HS-27A (cell line): ENCODE measurements around the gene NUSAP1.
"Not testable (repeated sequence)": the region's sequence is repeated elsewhere in the genome, so short reads cannot be mapped to it uniquely, and the experiment has no call there.

Experiments used
- DNase-seq: peaks from one replicate; pipeline ENCODE4 v3.0.0-alpha.2; 2012; ENCODE audit warnings: low read depth, missing footprints

NUSAP1 gene, protein sequence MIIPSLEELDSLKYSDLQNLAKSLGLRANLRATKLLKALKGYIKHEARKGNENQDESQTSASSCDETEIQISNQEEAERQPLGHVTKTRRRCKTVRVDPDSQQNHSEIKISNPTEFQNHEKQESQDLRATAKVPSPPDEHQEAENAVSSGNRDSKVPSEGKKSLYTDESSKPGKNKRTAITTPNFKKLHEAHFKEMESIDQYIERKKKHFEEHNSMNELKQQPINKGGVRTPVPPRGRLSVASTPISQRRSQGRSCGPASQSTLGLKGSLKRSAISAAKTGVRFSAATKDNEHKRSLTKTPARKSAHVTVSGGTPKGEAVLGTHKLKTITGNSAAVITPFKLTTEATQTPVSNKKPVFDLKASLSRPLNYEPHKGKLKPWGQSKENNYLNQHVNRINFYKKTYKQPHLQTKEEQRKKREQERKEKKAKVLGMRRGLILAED

DNA sequence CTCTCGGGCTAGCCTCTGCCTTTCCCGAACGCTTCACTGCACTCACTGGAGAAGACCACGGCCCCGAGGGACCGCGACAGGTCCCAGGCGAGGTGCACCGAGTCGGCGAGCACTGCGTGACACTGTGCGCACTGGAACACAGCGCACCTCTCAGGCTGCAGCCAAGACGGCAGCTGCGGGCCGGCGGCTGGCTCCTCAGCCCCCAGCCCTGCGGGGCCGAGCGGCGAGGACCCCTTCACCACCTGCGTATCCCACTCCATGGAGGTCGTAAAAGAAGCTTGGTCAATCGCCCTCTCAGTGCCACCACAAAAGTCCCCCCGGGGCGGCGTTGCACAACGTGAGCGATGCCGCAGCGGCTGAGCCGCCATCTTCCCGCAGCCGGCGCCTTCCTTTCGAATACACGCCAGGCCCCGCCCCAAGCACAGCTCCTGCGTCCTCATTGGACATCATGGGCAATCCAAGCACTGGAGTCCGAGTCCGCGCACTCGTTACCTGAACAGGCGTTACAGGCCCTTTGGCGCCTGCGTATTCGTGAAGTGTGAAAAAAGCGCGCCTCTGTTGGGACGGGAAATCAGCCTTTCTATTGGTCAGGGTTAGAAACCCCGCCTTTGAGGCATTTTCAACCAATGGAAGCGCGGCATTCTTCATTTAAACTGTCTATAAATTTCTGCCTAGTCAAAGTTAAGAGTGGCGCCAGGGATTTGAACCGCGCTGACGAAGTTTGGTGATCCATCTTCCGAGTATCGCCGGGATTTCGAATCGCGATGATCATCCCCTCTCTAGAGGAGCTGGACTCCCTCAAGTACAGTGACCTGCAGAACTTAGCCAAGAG is at the start of gene NUSAP1, which contains the start of gene OIP5:
Gene NUSAP1, plus strand, starts transcription at position 688 of the 832 bp plus-strand sequence. Its CDS starts 77 bp downstream, at position 765.
Gene OIP5, minus strand, starts transcription at position 398 of the 832 bp plus-strand sequence. Its CDS starts 30 bp downstream, at position 368.
- DNase-seq, result peak; percentile 99

DNA sequence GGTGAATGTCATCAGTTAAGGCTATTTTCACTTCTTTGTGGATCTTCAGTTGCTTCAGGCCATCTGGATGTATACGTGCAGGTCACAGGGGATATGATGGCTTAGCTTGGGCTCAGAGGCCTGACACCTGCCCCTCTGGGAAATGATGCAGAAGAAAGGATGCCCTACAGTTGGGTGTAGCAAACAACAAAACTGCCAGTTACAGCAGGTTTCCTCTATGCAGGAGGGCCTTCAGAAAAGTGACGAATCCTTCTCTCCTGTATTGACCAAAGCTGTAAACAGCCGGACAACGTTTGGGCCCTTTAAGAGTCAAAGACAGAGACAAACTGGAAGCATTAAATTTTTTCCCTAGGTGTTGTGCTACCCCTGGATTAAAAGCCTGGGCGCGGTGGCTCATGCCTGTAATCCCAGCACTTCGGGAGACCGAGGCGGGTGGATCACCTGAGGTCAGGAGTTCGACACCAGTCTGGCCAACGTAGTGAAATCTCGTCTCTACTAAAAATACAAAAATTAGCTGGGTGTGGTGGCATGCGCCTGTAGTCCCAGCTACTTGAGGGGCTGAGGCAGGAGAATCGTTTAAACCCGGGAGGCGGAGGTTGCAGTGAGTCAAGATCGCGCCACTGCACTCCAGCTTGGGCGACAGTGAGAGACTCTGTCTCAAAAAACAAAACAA is 49.6 kb upstream of the NUSAP1 start:
- not testable (repeated sequence) for DNase-seq

DNA sequence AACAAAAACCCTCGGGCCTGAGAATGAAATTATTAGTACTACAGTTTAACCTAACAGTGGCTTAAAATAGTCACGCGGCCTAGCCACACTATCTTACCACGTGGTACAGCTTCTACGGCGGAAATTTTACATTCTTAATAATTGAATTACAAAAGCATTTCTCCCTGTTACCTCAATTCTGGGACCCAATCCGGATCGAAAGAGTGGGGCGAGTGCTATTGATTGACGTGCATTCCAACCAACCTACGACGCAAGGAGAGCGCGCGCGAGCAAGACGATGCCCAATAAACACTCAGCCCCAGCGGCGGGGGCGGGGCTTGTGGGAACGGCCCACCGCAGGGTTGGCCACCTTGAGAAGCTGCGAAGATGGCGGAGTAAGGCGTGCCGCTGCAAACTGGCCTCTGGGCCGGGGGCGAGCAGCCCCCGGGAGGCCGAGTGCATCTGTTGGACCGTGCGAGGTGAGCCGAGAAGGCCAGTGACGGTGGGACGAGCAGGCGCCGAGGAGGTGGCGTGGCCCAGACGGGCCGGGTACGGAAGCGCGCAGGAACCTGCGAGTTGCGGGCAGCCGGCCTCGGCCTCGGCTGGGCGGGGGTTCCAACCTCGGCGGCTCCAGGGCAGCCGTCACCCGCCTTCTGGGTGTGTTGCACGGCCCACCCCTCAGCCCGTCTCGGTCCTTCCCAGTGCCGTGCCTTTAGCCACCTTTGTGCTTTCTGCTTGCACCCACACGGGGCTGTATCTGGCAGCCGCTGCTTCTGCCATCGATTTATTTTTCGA is 48.8 kb upstream of the NUSAP1 start:
- DNase-seq, result peak; percentile 97

DNA sequence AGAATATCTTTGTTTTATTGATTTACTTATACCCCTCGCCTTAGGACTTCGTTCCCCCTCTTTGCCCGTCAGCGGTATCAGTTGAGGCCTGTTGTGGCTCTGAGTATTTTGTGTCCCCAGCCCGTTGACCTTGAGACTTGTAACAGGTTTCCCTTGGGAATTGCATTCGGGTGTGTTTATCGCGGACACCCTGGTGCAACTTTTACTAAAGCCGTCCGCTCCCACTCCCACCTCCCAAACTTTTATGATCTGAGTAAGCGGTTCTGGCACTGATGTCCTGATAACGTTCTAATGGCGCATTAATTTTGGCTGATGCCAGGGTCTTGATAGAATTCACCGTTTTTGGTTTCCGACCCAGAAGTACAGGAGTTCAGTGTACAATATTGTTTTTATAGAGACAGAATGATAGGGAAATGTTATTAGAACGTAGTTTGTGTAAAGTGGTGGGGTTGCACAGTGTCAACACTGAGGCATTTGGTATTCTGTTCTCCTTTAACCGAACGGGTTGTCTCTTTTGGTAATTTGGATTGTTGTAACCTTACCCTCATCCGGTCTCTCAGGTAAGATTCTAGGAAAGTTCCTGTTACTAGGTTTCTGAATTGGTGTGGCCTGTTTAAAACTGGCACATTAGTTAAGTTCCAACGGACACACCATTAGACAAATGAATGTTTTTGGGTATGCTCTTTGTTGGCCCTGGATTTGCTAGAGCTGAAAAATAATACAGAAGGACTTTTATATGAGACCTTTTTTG is 48.1 kb upstream of the NUSAP1 start:
- DNase-seq, result no peak

DNA sequence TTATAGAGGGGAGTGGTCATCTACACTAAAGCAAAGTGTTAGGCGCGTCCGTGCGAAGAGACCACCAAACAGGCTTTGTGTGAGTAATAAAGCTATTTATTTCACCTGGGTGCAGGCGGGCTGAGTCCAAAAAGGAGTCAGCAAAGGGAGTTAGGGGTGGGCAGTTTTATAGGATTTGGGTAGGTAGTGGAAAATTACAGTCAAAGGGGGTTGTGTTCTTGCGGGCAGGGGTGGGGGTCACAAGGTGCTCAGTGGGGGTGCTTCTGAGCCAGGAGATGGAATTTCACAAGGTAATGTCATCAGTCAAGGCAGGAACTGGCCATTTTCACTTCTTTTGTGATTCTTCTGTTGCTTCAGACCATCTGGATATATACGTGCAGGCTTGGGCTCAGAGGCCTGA is 47.4 kb upstream of the NUSAP1 start:
- no peak for DNase-seq

DNA sequence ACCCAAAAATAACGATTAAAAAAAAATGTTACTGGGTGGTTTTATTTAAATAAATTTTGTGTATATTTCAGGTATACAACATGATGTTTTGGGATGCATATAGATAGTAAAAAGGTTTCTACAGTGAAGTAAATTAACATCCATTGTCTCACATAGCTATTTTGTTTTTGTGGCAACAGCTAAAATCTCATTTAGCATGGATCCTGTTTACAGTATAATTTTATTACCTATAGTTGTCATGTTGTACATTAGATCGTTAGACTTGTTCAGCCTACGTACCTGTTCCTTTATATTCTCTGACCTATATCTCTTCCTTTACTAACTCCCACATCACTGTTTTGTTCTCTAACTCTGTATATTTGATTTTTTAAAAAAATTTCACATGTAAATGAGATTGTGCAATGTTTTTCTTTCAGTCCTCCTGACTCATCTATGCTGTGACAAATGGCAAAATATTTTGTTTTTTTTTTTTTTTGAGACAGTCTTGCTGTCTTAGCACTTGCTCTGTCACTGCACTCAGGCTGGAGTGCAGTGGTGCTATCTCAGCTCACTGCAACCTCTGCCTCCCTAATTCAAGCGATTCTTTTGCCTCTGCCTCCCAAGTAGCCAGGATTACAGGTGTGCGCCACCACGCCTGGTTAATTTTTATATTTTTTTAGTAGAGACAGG is 45.9 kb upstream of the NUSAP1 start:
- no peak for DNase-seq

DNA sequence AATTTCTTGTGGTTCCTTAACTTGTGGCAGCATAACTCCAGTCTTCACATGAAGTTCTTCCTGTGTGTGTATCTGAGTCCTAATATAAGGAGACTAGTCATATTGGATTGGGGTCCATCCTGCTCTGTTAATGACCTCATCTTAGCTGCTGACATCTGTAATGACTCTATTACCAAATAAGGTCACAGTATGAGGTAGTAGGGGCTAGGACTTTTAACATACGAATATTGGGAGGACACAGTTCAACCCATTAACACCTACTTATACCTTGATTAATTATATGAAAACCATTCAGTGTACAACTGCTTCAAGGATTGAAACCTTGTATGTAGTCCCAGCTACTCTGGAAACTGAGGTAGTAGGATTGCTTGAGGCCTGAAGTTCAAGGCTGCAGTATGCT is 44.2 kb upstream of the NUSAP1 start:
- DNase-seq, result no peak

DNA sequence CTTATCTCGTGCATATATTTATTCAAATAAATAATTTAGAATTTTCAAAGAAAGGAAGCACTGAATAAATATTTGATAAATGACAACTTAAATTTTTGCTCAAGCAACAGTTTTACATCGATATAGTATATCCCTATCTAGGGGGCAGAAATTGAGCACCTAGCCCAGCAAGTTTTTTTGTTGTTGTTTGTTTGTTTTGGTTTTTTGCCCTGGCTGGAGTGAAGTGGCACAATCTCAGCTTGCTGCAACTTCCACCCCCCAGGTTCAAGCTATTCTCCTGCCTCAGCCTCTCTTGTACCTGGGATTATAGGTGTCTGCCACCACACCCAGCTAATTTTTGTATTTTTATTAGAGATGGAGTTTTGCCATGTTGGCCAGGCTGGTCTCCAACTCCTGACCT is 42.7 kb upstream of the NUSAP1 start:
- no peak for DNase-seq

DNA sequence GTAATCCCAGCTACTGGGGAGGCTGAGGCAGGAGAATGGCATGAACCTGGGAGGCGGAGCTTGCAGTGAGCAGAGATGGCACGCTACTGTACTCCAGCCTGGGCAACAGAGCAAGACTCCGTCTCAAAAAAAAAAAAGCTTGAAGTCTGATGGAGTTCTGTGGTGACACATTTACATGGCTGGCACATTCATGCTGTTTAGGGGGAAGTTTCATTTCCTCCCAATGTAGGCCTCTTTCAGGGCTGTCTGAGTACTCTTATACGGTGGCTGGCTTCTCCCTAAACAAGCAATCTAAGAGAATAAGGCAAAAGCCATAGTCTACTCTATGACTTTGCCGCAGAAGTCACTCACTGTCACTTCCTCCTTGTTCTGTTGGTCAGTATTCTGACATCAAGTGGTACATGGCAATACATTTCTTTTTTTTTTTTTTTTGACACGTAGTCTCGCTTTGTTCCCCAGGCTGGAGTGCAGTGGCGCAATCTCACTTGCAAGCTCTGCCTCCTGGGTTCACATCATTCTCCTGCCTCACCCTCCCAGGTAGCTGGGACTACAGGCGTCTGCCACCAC is 41.5 kb upstream of the NUSAP1 start:
- DNase-seq, result no peak

DNA sequence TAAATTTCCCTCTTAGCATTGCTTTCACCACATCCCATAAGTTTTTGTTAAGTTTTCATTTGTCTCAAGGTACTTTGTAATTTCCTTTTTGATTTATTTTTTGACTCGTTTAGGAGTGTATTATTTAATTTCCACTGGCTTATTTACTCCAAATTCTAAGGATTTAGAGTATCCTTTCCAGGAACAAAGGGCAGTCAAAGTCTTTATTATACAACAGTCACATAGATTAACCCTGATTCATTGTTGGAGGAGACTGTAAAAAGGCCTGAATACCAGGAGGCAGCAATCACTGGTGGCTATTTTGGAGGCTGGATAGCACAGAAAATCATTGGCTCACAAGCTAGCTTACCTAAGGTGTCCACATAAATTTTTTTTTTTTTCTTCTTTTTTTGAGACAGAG is 40.2 kb upstream of the NUSAP1 start:
- DNase-seq, result no peak

DNA sequence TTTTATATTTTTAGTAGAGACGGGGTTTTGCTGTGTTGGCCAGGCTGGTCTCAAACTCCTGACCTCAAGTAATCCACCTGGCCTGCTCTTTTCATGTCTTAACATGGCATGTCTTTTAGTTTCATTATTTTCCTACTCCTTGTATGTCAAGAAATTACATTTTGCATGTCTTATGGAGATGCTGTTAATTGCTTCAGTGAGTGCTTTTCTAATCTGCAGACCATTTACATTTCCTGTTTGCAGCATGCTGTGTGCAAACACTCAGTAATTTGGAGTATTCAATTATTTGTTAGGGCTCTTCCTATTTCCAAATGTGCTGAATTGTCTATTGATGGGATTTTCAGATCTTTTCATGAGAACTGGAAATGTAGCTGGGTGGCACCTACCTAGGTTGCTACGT is 31.5 kb upstream of the NUSAP1 start:
- DNase-seq, result not testable (repeated sequence)

DNA sequence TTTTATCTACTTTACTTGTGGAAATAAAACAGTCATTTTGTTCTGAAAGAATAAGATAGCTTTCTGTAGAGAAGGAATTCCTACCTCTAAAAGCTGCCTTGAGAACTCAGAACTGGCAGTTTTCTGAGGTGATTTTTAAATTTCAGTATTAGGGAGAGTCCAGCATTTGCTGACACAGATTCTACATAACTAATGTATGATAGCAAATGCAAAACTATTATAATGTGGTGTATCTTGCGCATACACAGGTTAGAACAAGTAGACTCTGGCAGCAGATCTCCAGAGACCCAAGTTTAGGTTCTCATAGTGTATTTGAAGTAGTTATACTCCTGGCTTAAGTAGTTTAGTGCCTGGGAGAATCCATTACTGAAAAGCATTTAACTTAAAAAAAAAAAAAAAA is 31.1 kb upstream of the NUSAP1 start:
- no peak for DNase-seq

DNA sequence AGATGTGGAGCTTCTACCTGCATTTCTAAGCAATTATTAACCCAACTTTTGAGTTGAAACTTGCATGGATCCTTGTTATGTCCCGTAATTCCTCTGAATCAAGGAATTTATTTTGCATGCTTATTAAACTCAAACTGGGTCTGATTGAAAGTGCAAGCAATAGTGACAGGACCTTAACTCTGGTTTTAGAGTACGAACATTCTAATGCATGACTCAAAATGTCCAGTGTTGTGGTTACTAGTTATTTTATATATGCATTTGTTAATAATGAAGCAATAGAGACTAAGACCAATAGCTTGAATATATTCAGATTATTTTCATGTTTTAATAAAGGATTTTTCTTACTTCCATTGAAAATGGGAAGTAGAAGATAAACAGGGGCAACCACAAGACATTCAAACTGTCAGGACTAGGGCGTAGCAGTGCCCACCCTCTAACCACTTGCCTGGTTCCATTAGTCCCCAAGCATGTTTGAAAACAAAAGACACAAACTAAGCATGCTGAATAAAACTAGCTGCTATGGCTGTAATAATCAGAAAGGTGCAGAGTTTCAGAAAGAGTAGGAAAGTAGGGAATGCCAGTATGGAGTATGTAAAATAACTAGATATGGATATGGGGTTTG is 28.4 kb upstream of the NUSAP1 start:
- no peak for DNase-seq

GRCh38 chr15:41307679-41308078 is 25.0 kb upstream of the NUSAP1 start:
- DNase-seq, result no peak

DNA sequence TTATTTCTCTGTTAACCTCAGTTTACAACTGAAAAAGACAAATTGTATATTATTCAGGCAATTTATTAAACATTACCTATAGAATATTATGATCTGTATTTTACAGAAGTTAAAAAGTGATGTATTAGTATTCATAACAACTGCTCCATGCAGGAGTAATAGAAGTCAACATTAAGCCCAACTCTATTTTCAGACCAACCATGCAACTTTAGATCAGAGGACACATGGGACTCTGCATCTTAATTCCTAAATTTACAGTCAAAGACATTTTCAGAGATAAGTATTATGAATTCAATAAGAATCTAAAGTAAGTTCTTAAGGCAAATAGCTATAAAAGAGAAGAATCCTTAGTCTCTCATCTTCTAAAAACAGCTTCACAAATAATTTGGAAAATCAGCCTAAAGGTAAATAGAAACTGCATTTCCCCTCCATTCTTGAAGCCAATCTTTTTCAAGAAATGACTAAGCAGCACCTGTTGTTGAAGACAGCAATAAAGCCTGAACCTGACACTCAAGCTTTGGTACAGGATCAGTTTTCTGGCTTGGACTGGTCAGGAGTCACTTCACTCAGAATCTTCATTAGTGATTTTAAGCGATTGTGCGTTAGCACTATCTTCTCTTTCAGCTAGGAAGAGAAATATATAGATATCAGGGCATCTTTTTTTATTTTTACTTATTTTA is 23.3 kb upstream of the NUSAP1 start:
- no peak for DNase-seq

- DNase-seq, result not testable (repeated sequence)
Observed at GRCh38 chr15:41320805-41321330, 11.8 kb upstream of the NUSAP1 start.

DNA sequence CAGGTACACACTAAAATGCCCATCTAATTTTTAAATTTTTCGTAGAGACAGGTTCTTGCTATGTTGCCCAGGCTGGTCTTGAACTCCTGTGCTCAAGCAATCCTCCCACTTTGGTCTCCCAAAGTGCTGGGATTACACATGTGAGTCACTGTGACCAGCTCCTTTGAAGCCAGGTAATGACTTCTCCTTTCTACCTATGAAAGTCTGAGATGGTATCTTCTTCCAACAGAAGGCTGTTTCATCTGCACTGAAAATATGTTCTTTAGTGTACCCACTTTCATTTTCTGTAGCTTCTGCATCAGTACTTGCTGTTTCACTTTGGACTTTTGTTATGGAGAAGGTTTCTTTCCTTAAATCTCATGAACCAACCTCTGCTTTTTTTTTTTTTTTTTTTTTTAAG is 9.1 kb upstream of the NUSAP1 start:
- DNase-seq, result no peak

- no peak for DNase-seq
Observed at GRCh38 chr15:41331281-41331680, 1.4 kb upstream of the NUSAP1 start.

GRCh38 chr15:41331833-41332193 is 868 bp upstream of the NUSAP1 start:
- peak; percentile 43 for DNase-seq
